HG03108 (cell line): Measurements from ENCODE around the gene IGSF9B.
A peak's percentile ranks its signal among the peaks of the same experiment; 100 is the strongest.
"Not testable (repeated sequence)": the region's sequence is repeated elsewhere in the genome, so short reads cannot be mapped to it uniquely, and the experiment has no call there.

Experiments
- ATAC-seq: cut with Tn5 transposase; IDR thresholded peaks from one replicate; pipeline ENCODE4 v1.9.1; 2021; ENCODE audit warnings: moderate library complexity; ENCODE audit not compliant: unreplicated experiment

Gene IGSF9B, protein sequence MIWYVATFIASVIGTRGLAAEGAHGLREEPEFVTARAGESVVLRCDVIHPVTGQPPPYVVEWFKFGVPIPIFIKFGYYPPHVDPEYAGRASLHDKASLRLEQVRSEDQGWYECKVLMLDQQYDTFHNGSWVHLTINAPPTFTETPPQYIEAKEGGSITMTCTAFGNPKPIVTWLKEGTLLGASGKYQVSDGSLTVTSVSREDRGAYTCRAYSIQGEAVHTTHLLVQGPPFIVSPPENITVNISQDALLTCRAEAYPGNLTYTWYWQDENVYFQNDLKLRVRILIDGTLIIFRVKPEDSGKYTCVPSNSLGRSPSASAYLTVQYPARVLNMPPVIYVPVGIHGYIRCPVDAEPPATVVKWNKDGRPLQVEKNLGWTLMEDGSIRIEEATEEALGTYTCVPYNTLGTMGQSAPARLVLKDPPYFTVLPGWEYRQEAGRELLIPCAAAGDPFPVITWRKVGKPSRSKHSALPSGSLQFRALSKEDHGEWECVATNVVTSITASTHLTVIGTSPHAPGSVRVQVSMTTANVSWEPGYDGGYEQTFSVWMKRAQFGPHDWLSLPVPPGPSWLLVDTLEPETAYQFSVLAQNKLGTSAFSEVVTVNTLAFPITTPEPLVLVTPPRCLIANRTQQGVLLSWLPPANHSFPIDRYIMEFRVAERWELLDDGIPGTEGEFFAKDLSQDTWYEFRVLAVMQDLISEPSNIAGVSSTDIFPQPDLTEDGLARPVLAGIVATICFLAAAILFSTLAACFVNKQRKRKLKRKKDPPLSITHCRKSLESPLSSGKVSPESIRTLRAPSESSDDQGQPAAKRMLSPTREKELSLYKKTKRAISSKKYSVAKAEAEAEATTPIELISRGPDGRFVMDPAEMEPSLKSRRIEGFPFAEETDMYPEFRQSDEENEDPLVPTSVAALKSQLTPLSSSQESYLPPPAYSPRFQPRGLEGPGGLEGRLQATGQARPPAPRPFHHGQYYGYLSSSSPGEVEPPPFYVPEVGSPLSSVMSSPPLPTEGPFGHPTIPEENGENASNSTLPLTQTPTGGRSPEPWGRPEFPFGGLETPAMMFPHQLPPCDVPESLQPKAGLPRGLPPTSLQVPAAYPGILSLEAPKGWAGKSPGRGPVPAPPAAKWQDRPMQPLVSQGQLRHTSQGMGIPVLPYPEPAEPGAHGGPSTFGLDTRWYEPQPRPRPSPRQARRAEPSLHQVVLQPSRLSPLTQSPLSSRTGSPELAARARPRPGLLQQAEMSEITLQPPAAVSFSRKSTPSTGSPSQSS (N-terminal part only)

GRCh38 chr11:133956650-133957633 is at the start of gene IGSF9B:
TSS of gene IGSF9B (minus strand) at chr11:133956968. CDS start at chr11:133956754, 214 bp downstream.
- ATAC-seq, result peak; percentile 97

DNA sequence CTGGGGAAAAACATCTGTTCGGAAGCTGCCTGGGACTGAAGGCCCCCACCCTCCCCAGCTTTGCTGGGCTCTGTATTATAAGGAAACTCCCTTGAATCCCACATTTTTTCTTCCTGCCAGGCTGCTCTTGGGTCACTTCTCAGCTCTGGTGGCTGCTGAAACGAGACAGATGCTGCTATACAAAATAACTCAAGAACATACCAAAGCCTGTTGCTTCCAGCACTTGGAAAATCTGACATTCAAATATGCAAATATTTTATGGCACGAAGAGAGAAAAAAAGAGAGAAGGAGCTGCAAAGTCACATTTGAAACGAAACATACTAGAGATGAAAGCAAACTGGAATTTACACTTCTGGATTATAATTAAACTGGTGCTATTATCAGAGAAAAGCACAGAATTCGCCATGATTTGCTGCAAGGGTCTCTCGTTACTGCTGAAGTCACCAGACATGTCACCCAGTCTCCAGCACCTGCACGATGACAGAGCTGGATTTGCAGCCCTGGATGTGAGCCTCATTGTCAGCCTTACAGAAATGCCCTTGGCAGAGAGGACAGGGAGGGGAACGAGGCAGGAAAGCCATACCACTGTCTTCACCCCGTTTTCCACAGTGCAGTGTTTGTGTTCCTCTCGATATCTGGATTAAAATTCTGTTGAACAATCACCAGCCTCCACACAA is 47.9 kb upstream of the IGSF9B start:
- ATAC-seq, result no peak

DNA sequence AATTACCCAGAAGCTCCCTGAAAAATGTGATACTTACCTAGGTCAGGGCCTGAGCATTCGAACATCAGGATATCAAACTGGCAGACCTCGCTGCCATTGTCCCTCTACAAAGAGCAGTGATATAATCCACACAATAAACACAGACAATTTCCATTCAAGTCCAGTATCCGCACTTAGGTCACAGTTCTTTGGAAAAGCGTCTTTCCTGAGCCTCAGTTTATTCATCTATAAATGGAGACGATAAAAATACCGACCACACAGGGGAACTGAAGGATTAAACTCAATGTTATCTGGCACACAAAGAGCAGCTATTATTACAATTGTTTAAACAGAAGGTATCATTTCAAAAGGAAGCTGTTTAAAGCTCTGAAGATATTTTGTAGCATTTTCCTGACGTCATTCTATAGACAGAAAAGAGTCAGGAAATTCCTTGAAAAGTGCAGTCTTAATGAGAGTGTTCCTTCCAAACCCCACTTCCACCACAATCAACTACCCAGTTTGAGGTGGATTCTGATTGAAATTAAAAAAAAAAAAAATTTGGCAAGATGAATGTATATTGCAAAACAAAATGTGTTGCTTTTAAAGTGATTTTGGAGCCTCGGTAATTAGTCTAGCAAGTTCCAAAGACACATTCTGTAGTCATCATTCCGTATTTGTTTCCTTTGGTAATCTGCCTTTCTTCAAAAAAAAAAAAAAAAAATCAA is 47.2 kb upstream of the IGSF9B start:
- no peak for ATAC-seq

- ATAC-seq, result not testable (repeated sequence)
These were observed 46.1 kb upstream of the IGSF9B start for GRCh38 chr11:134002819-134003218.

DNA sequence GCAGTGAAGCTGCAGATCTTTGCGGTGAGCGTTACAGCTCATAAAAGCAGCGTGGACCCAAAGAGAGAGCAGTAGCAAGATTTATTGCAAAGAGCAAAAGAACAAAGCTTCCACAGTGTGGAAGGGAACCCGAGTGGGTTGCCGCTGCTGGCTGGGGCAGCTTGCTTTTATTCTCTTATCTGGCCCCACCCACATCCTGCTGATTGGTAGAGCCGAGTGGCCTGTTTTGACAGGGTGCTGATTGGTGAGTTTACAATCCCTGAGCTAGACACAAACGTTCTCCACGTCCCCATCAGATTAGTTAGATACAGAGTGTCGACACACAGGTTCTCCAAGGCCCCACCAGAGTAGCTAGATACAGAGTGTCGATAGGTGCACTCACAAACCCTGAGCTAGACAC is 45.6 kb upstream of the IGSF9B start:
- ATAC-seq, result not testable (repeated sequence)

DNA sequence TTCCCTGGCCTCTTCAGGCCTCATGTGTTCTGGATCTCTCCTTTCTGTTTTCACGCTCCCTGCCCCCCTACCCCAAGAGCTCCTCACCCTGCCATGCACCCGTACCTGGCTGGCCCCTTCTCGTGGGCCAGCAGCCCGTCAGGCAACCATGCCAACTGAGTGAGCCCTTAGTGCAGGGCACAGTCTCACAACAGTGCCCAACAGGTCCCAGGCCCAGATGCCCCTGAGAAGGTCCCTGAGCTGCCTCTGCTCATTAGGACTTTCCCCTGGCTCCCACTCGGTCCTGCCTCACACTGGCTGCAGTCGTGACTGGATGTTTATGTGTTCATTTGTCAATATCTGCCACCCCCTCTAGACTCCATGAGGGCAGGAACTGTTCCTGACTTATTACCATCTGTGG is 44.8 kb upstream of the IGSF9B start:
- ATAC-seq, result no peak

- ATAC-seq, result no peak
These were observed 44.3 kb upstream of the IGSF9B start for GRCh38 chr11:134001088-134001487.

DNA sequence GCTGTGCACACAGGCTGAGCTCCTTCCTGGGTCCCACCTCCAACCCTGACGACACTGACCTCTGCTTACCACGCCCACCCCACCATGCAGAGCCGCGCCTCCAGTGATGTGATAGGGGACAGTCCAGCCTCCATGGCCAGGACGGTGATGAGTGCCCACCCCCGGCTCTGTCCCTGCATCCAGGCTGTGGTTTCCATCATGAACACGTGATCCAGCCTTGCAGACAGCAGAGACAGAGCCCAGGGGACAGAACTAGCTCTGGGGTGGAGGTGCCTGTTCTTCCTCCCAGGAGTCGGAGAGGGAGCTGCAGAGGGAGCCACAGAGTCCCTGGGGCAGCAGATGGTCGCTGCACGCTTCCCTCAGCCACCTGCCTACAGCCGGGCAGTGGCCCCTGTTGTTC is 42.6 kb upstream of the IGSF9B start:
- no peak for ATAC-seq

DNA sequence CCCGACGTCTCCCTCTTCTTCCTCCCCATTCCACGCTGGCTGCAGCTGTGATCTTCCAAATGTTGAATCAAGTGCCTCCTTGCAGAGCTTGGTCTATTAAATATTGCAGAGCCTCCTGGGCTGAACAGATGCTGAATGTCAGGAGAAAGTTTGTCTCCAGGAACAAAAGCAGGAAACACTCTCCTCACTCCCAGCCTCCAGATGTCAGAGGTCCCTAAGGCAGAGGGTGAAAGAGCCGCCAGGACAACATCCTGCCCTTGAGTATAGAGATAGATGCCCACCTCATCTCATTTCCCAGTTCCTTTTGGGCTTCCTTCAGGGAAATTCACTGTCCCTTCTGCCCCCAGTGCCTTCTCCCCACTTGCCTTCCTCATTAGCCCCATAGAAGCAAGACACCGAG is 40.8 kb upstream of the IGSF9B start:
- ATAC-seq, result no peak

- no peak for ATAC-seq
These were observed 39.9 kb upstream of the IGSF9B start for GRCh38 chr11:133996671-133997070.

DNA sequence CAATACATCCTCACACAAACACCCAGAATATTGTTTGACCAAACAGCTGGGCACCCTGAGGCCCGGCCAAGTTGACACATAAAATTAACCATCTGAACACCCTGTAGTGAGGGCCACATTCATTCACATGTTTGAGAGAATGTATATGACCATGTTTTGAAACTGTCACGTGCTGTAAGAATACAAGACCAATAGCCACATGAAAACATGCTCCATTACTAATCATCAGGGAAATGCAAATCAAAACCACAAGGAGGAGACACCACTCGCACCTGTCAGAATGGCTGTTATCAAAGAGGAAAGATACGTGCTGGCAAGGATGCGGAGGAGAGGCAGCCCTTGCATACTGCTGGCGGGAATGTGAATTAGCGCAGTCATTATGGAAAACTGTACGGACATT is 38.3 kb upstream of the IGSF9B start:
- ATAC-seq, result no peak

- no peak for ATAC-seq
These were observed 37.2 kb upstream of the IGSF9B start for GRCh38 chr11:133993921-133994320.

- no peak for ATAC-seq
These were observed 36.3 kb upstream of the IGSF9B start for GRCh38 chr11:133993107-133993506.

- ATAC-seq, result no peak
These were observed 35.4 kb upstream of the IGSF9B start for GRCh38 chr11:133992121-133992520.

DNA sequence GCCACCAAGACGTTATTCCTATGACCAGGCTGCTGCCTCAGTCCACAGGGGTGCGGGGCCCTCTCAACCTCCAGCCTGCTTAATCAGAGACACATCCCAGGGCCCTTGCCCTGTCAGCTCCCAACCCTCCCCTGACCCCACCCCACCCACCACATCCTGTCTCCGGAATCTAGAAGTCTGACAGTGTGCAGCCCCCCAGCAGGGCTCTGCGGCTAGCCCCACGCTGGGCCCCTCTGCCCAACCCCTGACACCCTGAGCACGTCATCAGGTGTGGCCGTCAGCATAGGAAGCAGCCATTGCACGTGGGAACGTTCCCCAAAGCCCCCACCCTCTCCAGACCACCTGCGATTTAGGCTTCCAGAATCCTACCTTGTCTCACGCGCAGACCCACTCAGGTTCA is 34.3 kb upstream of the IGSF9B start:
- no peak for ATAC-seq

- no peak for ATAC-seq
These were observed 33.7 kb upstream of the IGSF9B start for GRCh38 chr11:133990501-133990900.

- ATAC-seq, result no peak
These were observed 32.1 kb upstream of the IGSF9B start for GRCh38 chr11:133988686-133989410.

DNA sequence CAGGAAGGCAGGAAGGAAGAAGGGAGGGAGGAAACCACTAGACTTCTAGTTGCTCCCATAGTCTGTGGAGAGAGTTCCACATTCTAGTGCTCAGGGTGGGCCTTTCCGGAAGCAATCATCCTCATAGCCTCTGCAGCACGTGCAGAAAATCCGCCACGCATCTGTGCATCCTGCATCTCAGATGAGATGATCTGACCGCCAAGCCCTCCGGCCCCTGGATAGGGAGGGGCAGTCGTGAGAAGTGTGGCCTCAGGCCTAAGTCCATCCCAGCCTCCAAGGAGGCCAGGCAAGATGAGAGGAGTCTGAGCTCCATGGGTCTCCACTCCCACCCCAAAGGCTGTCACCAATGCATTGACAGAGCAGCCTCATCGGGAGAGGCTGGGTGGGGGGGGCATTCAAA is 30.4 kb upstream of the IGSF9B start:
- ATAC-seq, result no peak
